Activated CD8-positive, alpha-beta memory T cell treated with anti-CD3 and anti-CD28 coated beads, Interleukin-2, amount 50 U/mL, for 1 hour (primary cell): ENCODE data around the gene FHAD1.

ENCODE experiments used
- DNase-seq: peaks from one replicate; pipeline ENCODE4 v3.0.0-alpha.2; 2020; ENCODE audit errors: extremely low read depth

The FHAD1 gene

DNA sequence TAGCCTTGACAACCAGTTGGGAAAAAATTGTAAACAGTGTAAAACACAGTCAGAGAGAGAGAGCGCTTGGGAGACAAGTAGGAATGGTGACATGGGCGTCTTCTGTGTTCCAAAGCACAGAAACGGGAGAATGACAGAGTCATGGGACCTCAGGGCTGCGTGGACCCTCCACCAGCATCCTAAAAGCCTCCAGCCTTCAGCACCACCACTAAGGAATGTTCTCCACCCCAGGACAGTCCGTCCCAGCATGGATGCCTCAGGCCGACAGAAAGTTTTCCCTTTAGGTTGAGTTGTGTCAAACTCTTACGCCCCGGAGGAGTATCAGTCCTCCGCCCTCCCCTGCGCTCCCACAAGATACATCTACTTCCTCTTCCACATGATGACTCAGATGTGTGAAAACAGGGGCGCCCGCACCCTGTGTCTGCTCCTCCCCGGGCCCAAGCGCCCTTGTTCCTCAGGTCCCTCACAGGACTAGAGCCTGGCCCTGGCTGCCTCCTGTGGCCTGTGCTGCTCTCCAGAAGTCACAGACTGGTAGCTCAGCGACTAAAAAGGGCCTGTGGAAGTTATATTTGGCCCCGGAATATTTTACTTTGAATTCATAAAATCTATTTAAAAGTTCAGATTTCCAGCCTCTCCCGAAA lies 98.8 kb downstream of the FHAD1 start:
- DNase-seq, result peak; percentile 30

GRCh38 chr1:15346346-15347030 lies 99.5 kb downstream of the FHAD1 start:
- DNase-seq, result no peak

GRCh38 chr1:15347182-15347581 lies 100.2 kb downstream of the FHAD1 start:
- no peak for DNase-seq

GRCh38 chr1:15348648-15349047 lies 101.6 kb downstream of the FHAD1 start:
- DNase-seq, result no peak

- no peak for DNase-seq
These were observed 102.1 kb downstream of the FHAD1 start for GRCh38 chr1:15349133-15349532.

- DNase-seq, result no peak
These were observed 103.1 kb downstream of the FHAD1 start for GRCh38 chr1:15350151-15350550.

DNA sequence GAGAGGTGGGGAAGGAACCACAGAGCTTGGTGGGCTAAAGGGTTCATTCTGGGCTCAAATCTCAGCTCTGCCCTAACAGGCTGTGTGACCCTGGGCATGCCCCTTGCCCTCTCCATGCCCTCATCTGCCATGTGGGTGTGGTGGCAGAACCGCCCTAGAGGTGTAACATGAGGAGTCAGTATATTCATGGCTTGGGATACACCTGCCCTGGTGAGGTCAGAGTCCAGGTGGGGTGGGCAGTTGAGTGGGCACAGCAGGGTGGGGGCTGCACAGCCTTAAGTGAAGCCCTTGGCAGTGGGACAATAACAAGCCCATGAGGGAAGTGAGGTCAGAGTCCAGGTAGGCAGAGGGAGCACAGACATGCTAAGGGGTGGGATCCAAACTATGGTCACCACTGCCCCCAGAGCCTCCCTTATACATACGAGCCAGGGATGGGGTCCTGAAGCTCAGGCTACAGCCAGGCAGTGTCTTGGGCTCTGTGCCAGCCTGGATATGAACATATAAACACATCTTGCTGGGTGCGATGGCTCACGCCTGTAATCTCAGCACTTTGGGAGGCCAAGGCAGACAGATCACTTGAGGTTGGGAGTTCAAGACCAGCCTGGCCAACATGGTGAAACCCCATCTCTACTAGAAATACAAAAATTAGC lies 103.7 kb downstream of the FHAD1 start:
- no peak for DNase-seq

DNA sequence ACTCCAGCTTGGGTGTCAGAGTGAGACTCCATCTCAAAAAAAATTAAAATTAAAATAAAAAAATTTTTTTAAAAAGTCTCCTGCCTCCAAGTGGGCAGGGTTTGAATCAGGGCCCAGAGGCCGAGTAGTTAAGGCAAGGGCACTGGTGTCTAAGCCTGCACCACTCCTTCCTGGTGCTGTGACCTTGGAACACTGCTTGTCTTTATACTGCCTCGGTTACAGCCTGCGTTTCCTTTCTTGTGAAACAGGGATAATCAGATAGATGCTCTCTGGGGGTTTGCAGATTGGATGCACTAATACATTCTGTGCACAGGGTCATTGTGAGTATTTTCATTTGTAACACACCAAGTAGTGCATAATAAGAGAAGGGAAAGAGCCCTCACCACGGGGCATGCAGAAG lies 104.3 kb downstream of the FHAD1 start:
- DNase-seq, result no peak

GRCh38 chr1:15352128-15352957 lies 105.3 kb downstream of the FHAD1 start:
- DNase-seq, result no peak

- DNase-seq, result no peak
These were observed 107.0 kb downstream of the FHAD1 start for GRCh38 chr1:15353839-15354579.

- DNase-seq, result no peak
These were observed 107.5 kb downstream of the FHAD1 start for GRCh38 chr1:15354580-15354965.

DNA sequence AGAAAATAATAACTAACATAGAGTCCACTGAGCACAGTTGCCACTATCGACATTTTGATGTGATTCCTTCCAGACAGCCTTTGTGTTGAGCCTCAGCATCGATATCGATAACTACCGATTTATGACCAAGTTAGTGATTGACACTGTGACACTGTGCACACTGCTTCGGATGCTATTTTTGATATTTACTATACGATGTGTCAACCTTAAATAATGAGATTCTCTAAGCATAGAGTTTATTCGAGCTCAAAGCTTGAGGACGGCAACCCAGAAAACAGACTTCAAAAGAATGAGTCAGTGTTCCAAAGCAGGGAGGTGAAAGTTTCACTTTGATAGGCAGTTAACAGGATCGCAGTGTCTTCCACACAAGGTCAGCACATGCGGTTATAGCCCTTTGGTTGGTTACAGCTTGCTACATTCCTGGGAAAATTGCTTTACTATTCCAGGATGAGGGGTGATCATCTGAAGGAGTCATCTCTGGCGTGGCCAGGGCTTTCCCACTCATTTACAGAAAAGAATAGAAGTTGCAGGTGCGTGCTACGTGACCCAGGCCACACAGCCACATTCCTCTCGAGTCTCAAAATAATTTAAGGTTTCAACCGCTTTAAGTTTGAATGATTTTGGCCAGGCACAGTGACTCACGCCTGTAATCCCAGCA lies 109.1 kb downstream of the FHAD1 start:
- DNase-seq, result no peak

DNA sequence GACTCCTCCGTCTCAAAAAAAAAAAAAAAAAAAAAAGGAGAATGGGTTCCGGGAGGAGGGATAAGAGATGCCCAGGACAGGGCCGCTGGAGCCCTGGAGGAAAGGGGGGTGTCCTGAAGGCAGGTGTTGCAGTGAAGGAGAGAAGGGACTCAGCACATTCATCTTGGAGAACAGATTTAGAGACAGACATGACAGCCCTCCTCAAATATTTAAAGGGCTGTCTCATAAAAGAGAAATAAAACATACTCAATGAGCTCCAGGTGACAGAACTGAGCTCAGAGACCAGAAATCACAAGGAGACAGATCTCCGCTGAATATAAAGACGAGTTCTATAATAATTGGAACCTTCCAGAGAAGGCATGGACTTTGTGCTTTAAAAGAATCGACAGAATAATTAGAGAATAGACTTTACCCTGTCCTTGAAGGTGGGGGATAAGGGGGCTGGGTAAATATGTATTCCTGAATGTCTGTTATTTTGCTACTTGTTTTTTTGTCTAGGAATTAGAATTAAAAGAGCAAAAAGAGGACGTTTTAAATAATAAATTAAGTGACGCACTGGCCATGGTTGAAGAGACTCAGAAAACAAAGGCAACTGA lies 110.7 kb downstream of the FHAD1 start:
- no peak for DNase-seq

DNA sequence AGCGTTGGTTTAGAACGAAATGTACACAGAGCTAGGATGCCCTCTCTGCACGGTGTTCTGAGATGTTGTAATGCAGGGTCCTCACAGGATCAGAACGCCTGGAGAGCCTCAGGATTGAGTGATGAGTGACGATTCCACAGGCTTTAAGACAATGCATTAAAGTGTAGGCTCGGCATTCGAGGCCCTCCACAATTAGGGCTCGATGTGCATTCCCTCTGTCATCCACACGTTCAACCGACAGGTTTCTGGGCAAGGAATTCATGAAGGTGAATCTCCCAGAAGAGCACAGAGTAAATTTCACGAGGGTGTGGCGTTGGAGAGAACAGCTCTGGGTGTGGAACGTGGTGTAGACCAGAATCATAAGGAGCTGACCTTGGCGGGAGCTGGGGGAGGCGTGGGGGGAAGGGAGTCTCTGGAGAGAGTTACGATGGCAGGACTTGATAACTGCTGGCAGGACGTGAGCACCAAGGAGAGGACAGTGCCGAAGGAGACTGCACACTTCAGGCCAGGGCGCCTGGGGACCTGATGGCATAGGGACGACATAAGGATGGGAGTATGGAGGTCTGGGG lies 111.6 kb downstream of the FHAD1 start:
- DNase-seq, result no peak

GRCh38 chr1:15360700-15361099 lies 113.7 kb downstream of the FHAD1 start:
- DNase-seq, result no peak

DNA sequence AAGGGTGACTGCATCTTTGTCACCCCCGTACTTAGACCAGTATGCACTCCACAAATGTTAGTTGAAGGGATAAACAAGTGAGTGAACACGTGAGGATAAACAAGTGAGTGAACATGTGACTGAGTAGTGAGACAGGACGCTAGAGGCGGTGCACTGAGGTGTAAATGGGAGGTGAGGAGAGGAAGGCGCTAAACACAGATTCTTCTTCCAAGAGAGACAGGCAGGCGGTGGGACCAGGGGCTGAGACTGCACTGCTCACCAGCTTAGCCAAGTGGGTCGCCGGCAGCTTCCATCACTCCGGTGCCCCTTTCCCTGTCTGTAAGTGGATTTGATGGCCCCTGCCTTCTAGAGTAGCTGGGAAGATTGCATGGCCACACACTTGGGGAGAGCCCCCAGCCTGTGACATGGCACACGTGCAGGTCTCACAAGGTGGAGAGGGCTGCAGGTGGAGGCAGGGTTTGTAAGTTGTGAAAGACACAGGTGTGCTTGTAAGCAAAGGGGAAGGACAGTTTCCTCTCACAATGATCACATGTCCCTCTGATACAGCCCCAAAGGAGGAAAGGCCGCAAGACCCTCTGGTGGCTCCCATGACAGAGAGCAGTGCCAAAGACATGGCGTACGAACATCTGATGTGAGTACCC lies 115.2 kb downstream of the FHAD1 start:
- no peak for DNase-seq

DNA sequence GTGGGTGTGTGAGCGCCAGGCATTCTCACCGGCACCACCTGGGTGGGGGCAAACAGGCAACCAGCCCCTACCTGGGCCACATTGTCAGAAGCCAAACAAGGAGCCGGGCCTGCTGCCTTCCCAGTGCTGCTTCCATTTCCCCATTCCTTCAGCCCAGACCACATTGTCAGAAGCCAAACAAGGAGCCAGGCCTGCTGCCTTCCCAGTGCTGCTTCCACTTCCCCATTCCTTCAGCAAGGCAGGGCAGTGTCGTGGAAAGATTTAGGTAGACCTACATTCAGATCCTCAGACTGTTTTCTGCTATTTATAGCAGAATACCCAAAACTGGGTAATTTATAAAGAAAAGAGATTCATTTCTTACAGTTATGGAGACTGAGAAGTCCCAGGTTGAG lies 115.7 kb downstream of the FHAD1 start:
- no peak for DNase-seq

DNA sequence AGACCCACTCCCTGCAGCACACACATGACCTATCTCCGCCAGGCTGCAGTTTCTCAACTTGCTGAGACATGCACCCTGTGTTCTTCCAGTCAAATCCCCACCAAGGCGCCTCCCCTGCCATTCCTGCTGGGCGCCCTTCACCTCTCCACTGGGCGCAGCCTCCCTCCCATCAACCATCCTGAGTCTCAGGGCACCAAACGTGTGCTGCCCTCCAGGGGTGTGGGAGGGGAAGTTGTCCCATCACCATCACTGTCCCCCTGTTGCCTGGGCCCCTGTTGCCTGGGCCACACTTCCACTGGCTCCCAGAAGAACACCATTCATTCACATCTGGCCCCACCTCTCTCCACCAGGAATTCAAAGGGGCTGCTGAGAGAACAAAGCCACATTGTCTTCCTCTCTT lies 117.7 kb downstream of the FHAD1 start:
- DNase-seq, result no peak

GRCh38 chr1:15368888-15369287 lies 121.9 kb downstream of the FHAD1 start:
- no peak for DNase-seq

GRCh38 chr1:15370268-15370667 lies 123.2 kb downstream of the FHAD1 start:
- DNase-seq, result no peak
